Mesenchymal stem cell (in vitro differentiated cells and primary cell): Measurements from ENCODE around the gene ZNF641. TPM values are rescaled to one million over a fixed set of nuclear protein-coding genes. Genes with fewer than 3 reads are reported as not detected.

ENCODE experiments used
- DNase-seq: peaks from one replicate; pipeline ENCODE4 v3.0.0-alpha.2; 2013
- H2AFZ ChIP-seq: one replicate; pipeline ENCODE4 v1.6.1; 2013; ENCODE audit warnings: low read depth, mild to moderate bottlenecking, control low read depth, inconsistent platforms, low read length, moderate library complexity
- H2AK5ac ChIP-seq: 2 replicates; pipeline ENCODE4 v1.6.1; 2013; ENCODE audit warnings: low read length, moderate library complexity, mild to moderate bottlenecking, inconsistent platforms; ENCODE audit not compliant: severe bottlenecking
- H2BK120ac ChIP-seq: one replicate; pipeline ENCODE4 v1.6.1; 2013; ENCODE audit warnings: low read depth, mild to moderate bottlenecking, inconsistent platforms, low read length, moderate library complexity
- H2BK12ac ChIP-seq, 2 experiments: one replicate each; pipeline ENCODE4 v1.6.1; 2013; ENCODE audit warnings: inconsistent platforms in 2 of 2, low read length in 2 of 2, mild to moderate bottlenecking in 2 of 2, moderate library complexity in 2 of 2, control low read depth in 1 of 2
- H2BK15ac ChIP-seq: one replicate; pipeline ENCODE4 v1.6.1; 2013; ENCODE audit warnings: mild to moderate bottlenecking, low read depth, inconsistent platforms; ENCODE audit not compliant: poor library complexity, severe bottlenecking
- H2BK5ac ChIP-seq: 2 replicates; pipeline ENCODE4 v1.6.1; 2013; ENCODE audit warnings: low read depth, mild to moderate bottlenecking, low read length, control low read depth, inconsistent platforms; ENCODE audit not compliant: poor library complexity, severe bottlenecking
- H3K14ac ChIP-seq, 2 experiments: one replicate each; pipeline ENCODE4 v1.6.1; 2013; ENCODE audit warnings: inconsistent platforms in 2 of 2, low read length in 2 of 2, control low read depth in 1 of 2, mild to moderate bottlenecking in 1 of 2, moderate library complexity in 1 of 2
- H3K18ac ChIP-seq, 2 experiments: one replicate each; pipeline ENCODE4 v1.6.1; 2013; ENCODE audit warnings: inconsistent platforms in 2 of 2, low read length in 2 of 2, control low read depth in 1 of 2, low read depth in 1 of 2, mild to moderate bottlenecking in 1 of 2
- H3K23ac ChIP-seq, 2 experiments: one replicate each; pipeline ENCODE4 v1.6.1; 2013; ENCODE audit warnings: inconsistent platforms in 2 of 2, low read length in 2 of 2, mild to moderate bottlenecking in 2 of 2, moderate library complexity in 2 of 2, control low read depth in 1 of 2
- H3K27ac ChIP-seq: 2 replicates; pipeline ENCODE4 v1.5.1; 2013; ENCODE audit warnings: mild to moderate bottlenecking, moderate library complexity, low read length, control low read depth, inconsistent platforms; ENCODE audit not compliant: poor library complexity, severe bottlenecking
- H3K27me3 ChIP-seq, 2 experiments: 2 replicates each; pipeline versions ENCODE4 v1.6.1 to v1.7.0; 2013; ENCODE audit warnings: low read length in 2 of 2, mild to moderate bottlenecking in 2 of 2, moderate library complexity in 2 of 2, control low read depth in 1 of 2, inconsistent platforms in 1 of 2; ENCODE audit not compliant: control insufficient read depth in 1 of 2, insufficient read depth in 1 of 2
- H3K36me3 ChIP-seq, 2 experiments: 2 replicates each; pipeline versions ENCODE4 v1.6.1 to v1.7.0; 2013; ENCODE audit warnings: low read length in 2 of 2, control low read depth in 1 of 2, inconsistent platforms in 1 of 2, low read depth in 1 of 2, mild to moderate bottlenecking in 1 of 2; ENCODE audit not compliant: insufficient read depth in 2 of 2, control insufficient read depth in 1 of 2
- H3K4ac ChIP-seq, 2 experiments: one replicate each; pipeline ENCODE4 v1.6.1; 2013; ENCODE audit warnings: inconsistent platforms in 2 of 2, low read length in 2 of 2, mild to moderate bottlenecking in 2 of 2, moderate library complexity in 2 of 2, control low read depth in 1 of 2, low read depth in 1 of 2
- H3K4me1 ChIP-seq: 2 replicates; pipeline ENCODE4 v1.6.1; 2013; ENCODE audit warnings: low read depth, low read length, control low read depth; ENCODE audit not compliant: control insufficient read depth, insufficient read depth
- H3K4me2 ChIP-seq: 2 replicates; pipeline ENCODE4 v1.6.1; 2013; ENCODE audit warnings: low read length, mild to moderate bottlenecking, inconsistent platforms; ENCODE audit not compliant: poor library complexity, severe bottlenecking
- H3K4me3 ChIP-seq, 2 experiments: 2 replicates each; pipeline versions ENCODE4 v1.5.1 to v1.7.0; 2013; ENCODE audit warnings: low read length in 2 of 2, mild to moderate bottlenecking in 2 of 2, control low read depth in 1 of 2, low read depth in 1 of 2; ENCODE audit not compliant: insufficient read depth in 1 of 2
- H3K79me1 ChIP-seq: replicated peaks from 2 replicates; pipeline ENCODE4 v1.6.1; 2013; ENCODE audit warnings: mild to moderate bottlenecking, control low read depth, low read length, inconsistent platforms; ENCODE audit not compliant: poor library complexity, severe bottlenecking
- H3K9ac ChIP-seq: 2 replicates; pipeline ENCODE4 v1.7.0; 2013; ENCODE audit warnings: mild to moderate bottlenecking, low read length, moderate library complexity
- H3K9me3 ChIP-seq: 2 replicates; pipeline ENCODE4 v1.7.0; 2013; ENCODE audit warnings: mild to moderate bottlenecking, low read length; ENCODE audit not compliant: control insufficient read depth
- H4K8ac ChIP-seq: one replicate; pipeline ENCODE4 v1.6.1; 2013; ENCODE audit warnings: inconsistent platforms, mild to moderate bottlenecking, low read length, moderate library complexity
- H4K91ac ChIP-seq: one replicate; pipeline ENCODE4 v1.6.1; 2013; ENCODE audit warnings: mild to moderate bottlenecking, low read length, inconsistent platforms
- WGBS: methylation state at CpG from one replicate; pipeline ENCODE4 v1.1.7; 2013; ENCODE audit warnings: mixed read lengths; 5-methylcytosine and 5-hydroxymethylcytosine counted together
- small RNA-seq: library from polyadenylated mRNA; stranded (forward); fragments of <200 nt; extraction: miRNeasy Mini kit (QIAGEN cat#:217004); gene quantifications from one replicate; pipeline ENCODE3, GENCODE V24; 2013; ENCODE audit warnings: low read depth

Gene ZNF641

GRCh38 chr12:48292040-48292439, 58.7 kb downstream of the ZNF641 start:
- peaks cover 3% of the 10 kb centered on the region for H3K4me1 ChIP-seq
- no peak overlapping the region for H3K4ac ChIP-seq
- no peak overlapping the region for H3K14ac ChIP-seq
- H2AK5ac ChIP-seq: no peak overlapping the region
- no peak for DNase-seq
- no peak overlapping the region for H3K23ac ChIP-seq
- H3K9ac ChIP-seq: no peak overlapping the region
- H3K36me3 ChIP-seq: no peaks in the 10 kb centered on the region
- H3K9me3 ChIP-seq: no peaks in the 10 kb centered on the region
- H2BK5ac ChIP-seq: no peak overlapping the region
- H3K27me3 ChIP-seq: peaks cover 8 to 12% of the 10 kb centered on the region in 2 experiments
- no peak overlapping the region for H4K8ac ChIP-seq
- H3K18ac ChIP-seq: no peak overlapping the region
- H3K4me3 ChIP-seq: no peak overlapping the region
- no peak overlapping the region for H4K91ac ChIP-seq
- H3K27ac ChIP-seq: no peak overlapping the region
- H2AFZ ChIP-seq: no peak overlapping the region
- no peak overlapping the region for H2BK12ac ChIP-seq
- no peak overlapping the region for H2BK120ac ChIP-seq
- no peak overlapping the region for H3K4me2 ChIP-seq
- no peak overlapping the region for H2BK15ac ChIP-seq
- WGBS: no CpG with 5 or more reads among the region's 2 CpGs
- H3K79me1 ChIP-seq: no peaks in the 10 kb centered on the region

- no peak overlapping the region for H3K4ac ChIP-seq
- H3K79me1 ChIP-seq: no peaks in the 10 kb centered on the region
- no peak overlapping the region for H3K14ac ChIP-seq
- no peak overlapping the region for H4K91ac ChIP-seq
- H3K4me3 ChIP-seq: no peak overlapping the region
- H2AFZ ChIP-seq: no peak overlapping the region
- H2BK15ac ChIP-seq: no peak overlapping the region
- no peak overlapping the region for H3K18ac ChIP-seq
- H3K27me3 ChIP-seq: peaks cover 7 to 8% of the 10 kb centered on the region in 2 experiments
- no peak overlapping the region for H2BK12ac ChIP-seq
- no peaks in the 10 kb centered on the region for H3K9me3 ChIP-seq
- no peaks in the 10 kb centered on the region for H3K36me3 ChIP-seq
- no CpG with 5 or more reads among the region's 2 CpGs for WGBS
- H2BK120ac ChIP-seq: no peak overlapping the region
- H3K23ac ChIP-seq: no peak overlapping the region
- no peak overlapping the region for H3K4me2 ChIP-seq
- H3K27ac ChIP-seq: no peak overlapping the region
- no peak for DNase-seq
- H3K4me1 ChIP-seq: no peaks in the 10 kb centered on the region
- no peak overlapping the region for H2AK5ac ChIP-seq
- no peak overlapping the region for H2BK5ac ChIP-seq
- no peak overlapping the region for H3K9ac ChIP-seq
- no peak overlapping the region for H4K8ac ChIP-seq
Measured at GRCh38 chr12:48291511-48291910, 59.2 kb downstream of the ZNF641 start.

- Histone ChIP-seq H3K27me3 (peaks cover 7 to 8% of the 10 kb centered on the region in 2 experiments), H2BK15ac (no peak overlapping the region), H3K36me3 (no peaks in the 10 kb centered on the region), H3K18ac (no peak overlapping the region), H4K91ac (no peak overlapping the region), H3K9me3 (no peaks in the 10 kb centered on the region), H3K4ac (no peak overlapping the region), H3K4me2 (no peak overlapping the region), H3K4me3 (no peak overlapping the region), H3K27ac (no peak overlapping the region), H3K23ac (no peak overlapping the region), H2BK120ac (no peak overlapping the region), H2BK5ac (no peak overlapping the region), H2BK12ac (no peak overlapping the region), H4K8ac (no peak overlapping the region), H2AFZ (no peak overlapping the region), H3K14ac (no peak overlapping the region), H3K4me1 (no peaks in the 10 kb centered on the region), H3K9ac (no peak overlapping the region), H2AK5ac (no peak overlapping the region), H3K79me1 (no peaks in the 10 kb centered on the region)
- 61% methylated on average over 3 of the region's 6 CpGs for WGBS
- DNase-seq: no peak
Measured at GRCh38 chr12:48288387-48289268, 62.1 kb downstream of the ZNF641 start.

Small RNAs within 50 kb of the gene (small RNA-seq; reads per million reads assigned to genes)
- gene AC024257.2: not detected
